Measurements from ENCODE around the gene DESI2.

DESI2 gene

DNA sequence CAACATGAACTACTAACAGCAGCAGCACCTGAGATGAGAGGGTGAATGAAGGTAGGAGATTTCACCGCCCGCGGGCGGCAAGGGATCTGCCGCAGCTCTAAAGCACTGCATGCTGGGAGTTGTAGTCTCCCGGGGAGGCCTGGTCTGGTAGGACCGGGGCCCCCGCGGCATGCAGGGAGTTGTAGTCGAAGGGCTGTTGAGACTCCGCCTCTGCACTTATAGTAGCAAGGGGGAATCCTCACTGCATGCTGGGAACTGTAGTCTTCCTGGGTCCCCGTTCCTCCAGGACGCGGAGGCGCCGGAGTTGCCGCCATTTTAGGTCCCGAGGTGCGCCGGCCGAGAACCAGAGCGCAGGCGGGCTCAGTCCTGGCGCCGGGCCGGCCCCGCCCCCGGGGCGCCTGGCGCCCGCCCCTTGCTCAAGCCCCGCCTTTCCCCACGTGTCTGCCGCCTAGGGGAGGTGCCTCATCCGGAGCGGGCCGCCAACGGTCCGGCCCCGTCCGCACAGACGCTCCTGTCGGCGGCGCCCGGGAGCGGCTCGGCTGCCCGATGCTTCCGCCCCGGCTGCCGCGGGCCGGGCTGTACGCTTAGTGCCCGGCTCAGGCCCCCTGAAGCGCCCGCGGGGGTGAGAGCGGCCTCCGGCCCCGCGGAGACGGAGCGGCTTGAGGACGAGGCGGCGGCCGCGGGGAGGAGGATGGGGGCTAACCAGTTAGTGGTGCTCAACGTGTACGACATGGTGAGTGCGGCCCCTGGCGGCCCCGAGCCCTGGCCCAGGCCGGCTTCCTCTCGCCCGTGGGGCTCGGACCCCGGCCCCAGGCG lies at the start of gene DESI2:
TSS of gene DESI2 (plus strand) at position 504 of the 816 bp plus-strand sequence. CDS start at position 692, 188 bp downstream.
- no peak for FAIRE-seq

DNA sequence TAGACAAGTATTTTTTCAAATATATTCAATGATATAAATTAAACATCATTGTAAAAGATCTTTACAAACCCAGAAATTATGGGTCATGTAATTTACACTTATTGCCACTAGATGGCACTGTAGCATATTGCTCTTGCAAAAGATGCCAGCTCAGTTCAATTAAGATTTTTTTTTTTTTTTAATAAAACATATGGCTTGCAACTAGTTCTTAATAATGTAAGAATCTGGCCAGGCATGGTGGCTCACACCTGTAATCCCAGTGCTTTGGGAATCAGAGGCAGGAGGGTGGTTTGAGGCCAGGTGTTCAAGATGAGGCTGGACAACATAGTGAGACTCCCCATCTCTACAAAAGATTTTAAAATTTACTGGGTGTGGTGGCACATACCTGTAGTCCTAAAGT lies 49.4 kb upstream of the DESI2 start:
- peak; percentile 31 for FAIRE-seq

DNA sequence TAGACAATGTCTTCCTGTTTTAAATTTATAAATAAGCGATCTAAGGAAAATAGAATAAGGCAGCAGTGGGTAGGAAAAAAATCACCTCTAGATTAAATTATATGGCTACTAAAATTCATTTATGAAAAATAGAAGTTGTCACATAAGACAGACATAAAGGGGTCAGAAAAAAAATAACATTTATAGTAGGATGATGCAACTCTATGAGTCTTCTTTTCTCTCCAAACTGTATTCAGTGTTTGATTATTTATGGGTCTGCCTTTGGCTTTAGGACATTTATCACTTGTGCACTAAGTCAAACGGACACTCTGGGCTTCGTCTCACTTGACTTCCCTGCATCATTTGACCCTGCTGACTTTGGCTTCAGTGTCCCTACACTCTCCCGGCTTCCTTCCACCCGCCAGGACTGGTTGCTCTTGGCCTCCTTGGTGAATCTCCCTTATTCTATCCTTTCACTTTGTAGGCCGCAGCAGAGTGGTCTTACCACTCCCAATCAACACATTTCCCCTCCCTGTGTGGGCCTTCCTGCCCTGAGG lies 47.0 kb upstream of the DESI2 start:
- no peak for FAIRE-seq

DNA sequence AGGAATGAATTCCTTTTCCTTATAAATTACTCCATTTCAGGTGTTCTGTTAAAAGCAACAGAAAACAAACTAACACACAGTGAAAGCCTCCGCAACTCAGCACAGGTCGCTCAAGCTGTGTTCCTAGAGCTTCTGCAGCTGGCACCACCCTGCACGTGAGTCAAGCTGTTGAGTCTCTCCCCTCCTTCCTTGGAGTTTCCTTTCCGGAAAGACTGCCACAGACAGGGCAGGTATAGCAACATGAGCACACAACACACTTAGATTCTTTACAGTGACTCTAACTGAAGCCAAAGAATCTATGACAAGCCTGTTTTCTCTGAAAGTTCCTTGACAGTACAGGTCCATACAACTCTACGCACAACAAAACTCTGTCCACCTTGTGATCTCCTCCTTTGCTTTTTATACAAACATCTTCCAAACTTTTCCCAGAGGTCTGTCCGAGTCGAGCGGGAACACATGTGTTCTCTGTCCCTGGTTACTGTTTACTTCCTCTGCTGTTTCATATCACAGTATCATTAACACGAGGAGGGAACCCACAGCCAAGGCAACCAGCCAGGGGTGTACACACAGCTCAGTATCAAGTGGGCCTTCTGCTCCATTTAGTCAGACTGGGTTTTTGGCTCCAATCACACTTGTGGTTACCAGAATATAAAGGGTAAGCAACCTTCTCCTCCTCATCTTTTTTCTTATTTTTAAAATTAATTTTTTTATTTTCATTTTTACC lies 38.7 kb upstream of the DESI2 start:
- FAIRE-seq = no peak

DNA sequence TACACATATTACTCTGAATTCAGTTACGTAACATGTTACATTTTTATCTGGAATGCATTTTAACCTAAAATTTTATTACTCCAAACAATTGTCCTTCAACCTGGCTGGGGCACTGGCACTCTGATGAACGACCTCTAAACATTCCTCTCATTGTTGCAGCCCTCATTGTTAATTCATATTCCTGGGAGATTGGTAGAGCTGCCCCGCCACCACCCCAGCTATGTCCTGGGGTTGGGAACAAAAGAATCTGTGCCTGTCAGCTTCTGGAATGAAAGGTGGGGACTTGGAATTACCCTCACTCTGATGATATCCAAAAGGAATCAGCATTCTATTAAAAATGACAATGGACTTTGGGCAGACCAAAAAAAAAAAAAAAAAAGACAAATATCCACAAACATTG lies 38.0 kb upstream of the DESI2 start:
- no peak for FAIRE-seq

DNA sequence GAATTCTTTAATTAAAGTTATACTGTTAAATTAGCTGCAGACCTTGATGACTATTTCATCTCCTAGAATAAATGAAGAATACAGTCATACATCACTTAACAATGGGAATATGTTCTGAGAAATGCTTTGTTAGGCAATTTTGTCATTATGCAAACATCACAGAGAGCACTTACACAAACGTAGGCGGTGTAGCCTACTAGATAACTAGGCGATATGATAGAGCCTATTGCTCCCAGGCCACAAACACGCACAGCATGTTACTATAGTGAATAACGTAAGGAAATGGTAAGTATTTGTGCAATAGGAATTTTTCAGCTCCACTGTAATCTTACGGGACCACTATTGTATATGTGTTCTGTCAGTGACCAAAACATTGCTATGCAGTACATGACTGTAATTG lies 37.6 kb upstream of the DESI2 start:
- FAIRE-seq = no peak

DNA sequence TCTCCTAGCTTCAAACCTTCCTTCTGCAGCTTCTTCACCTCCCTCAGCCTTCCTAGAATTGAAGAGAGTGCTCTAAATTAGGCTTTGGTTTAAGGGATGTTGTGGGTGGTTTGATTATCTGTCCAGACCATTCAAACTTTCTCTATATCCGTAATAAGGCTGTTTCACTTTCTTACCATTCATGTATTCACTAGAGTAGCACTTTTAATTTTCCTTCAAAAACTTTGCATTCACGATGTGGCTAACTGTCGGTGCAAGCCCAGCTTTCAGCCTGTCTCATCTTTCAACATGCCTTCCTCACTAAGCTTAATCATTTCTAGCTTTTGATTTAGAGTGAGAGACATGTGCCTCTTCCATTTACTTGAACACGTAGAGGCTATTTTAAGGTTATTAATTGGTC lies 26.2 kb upstream of the DESI2 start:
- FAIRE-seq = no peak

DNA sequence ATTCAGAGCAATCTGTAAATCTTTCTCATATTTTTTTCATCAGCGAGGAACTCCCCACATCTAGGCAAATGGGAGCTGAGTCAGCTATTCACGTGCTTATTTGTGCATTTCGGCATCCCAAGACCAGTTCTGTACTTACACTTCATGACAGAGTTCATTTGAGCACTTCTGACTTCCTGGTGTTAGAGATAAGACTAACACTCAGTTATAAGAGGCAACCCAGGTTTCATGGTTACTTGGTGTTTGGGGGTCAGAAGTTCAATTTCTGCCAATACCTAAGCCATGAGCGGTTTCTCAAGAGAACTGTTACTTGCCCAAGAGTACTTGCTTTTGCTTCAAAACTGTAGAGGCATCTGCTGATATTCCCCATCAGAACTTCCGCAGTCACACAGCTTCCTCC lies 24.1 kb upstream of the DESI2 start:
- FAIRE-seq = no peak

DNA sequence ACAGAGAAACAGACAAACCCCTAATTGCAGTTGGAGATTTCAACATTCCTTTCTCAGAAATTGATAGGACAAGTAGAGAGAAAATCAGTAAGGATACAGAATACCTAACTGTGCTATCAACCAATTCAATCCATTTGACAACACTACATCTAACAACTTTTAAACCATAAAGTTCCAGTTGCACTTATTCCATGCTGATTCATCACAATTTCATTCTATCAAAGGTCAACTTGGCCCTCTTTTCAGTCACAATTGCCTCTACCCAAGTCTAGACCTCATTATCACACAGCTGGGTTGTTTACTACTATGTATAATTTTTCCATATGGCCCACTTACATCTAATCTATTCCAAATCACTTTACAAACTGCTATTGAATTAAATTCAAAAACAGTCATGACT lies 19.8 kb upstream of the DESI2 start:
- FAIRE-seq = no peak

DNA sequence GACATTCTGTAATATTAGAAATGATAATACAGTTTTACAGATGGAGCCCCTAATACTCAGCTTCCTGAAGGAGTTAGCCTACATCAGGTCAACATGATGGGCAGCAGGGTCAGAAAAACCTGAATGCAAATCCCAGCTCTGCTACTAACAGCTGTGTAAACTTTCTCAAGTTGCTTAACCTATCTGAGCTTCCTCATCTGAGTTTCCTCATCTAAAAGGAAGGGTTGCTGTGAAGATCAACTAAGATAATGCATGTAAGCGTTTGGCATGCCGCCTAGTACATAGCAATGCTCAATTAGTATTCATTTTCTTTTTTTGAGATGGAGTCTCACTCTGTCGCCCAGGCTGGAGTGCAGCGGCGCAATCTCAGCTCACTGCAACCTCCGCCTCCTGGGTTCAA lies 18.4 kb upstream of the DESI2 start:
- no peak for FAIRE-seq

DNA sequence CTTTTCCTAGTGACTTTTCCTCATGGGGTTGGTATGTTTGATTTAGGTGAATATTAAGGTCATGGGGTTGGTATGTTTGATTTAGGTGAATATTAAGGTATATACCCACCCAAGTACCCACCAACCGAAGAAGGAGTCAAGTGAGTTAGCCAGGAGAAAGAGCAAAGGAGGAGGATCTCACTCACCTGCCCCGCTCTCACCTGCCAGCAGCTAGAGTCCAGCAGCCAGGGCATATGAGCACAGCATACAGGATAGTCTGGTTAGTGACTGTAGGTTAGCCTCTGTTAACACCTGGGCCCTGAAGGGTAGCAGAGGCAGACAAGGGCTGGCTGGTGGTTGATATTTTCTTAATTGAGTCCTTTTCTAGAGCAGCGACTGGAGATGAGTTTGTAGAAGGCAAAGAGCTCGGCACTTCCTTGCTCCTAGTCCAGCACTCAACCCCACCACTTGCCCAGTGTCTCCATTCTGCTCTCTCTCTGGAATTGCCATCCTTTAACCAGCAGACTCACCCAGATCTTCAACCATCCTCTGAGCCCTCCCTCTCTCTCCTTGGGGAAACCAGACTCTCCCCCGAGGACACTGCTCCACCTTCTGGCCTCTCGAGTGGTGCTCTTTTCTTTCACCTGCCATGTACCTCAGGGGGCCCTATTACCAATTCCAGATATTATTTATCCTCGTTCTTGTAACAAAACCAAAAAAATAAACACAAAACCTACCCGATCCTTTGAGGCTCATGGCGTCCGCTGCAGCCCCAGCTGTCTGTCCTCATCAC lies 16.3 kb upstream of the DESI2 start:
- FAIRE-seq = no peak

DNA sequence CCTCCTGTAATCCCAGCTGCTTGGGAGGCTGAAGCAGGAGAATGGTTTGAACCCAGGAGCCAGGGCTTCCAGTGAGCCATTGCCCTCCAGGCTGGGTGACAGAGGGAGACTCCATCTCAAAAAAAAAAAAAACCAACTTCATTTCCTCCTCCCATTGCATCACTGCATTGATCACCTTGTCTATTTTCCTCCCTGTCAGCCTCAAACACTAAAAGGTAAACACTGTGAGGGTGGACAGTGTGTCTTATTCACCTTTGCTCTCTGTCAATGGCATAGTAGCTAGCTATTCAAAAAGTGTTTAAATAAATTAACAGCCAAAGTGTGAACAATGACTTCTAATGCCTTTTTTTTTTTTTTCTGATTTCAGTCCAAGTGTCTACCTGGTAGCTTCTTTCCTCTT lies 13.4 kb upstream of the DESI2 start:
- no peak for FAIRE-seq

DNA sequence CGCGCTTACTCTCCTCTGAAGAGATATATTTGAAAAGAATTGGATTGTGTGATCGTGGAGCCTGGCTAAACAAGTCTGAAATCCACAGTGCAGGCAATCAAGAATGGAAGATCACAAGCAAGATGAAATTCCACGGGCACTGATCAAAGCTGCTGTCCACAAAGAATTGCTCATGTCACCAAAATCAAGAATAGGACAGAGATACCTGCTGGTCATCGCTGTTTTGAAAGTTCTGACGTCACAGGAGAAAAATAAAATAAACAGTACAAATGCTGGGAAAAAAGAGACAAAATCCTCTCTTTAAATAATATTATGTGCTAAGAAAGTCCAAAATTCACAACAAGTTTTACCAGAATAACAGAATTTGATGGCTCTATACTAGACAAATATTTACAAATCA lies 12.0 kb upstream of the DESI2 start:
- no peak for FAIRE-seq

DNA sequence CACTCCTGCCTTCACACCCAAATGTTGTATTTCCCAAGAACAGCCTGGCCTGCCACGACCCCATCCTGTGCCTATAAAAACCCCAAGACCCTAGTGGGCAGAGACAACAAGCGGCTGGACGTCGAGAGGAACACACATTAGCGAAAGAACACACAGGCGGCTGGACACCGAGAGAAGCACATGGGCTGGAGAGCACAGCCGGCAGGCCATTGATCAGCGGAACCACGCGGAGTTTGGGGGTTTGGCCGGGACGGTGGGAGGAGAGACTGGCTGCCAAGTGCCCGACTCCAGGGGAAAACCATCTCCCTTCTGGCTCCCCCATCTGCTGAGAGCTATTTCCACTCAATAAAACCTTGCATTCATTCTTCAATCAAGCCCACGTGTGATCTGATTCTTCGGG lies 10.4 kb upstream of the DESI2 start:
- FAIRE-seq = no peak

DNA sequence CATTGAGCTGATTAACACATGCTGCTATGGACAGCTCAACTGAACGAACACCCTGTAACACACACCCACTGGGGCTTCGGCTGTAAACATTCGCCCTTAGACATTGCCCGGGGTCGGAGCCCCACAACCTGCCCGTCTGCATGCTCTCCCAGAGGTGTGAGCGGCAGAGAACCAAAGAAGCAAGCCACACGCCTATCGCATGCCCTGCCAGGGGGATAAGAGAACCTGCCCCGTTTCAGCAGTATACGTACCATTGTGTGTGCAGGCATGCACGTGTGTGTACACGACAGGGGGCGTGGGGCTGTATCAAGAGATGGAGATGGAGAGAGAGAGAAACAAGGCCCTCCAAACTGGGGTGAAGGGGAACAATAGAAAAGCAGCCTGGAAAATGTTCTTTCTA lies 9.9 kb upstream of the DESI2 start:
- no peak for FAIRE-seq

DNA sequence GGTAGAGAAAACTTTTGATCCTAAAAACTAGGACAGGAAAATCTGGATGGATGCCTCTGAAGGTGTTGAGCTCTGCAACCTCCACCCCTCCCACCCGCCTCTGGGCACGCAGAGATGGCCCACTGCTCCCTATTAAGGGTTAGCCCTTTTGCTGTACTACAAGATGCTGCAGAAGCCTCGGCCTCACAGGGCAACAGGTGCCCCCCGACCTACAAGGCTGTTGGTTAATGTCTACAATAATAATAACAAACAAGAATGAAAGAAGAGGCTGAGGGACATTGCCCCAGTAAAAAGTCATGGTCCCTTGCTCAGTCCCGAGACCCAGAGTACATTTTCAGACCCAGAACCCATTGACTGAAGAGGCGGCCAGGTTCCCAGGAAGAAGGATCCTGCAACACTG lies 7.5 kb upstream of the DESI2 start:
- no peak for FAIRE-seq

DNA sequence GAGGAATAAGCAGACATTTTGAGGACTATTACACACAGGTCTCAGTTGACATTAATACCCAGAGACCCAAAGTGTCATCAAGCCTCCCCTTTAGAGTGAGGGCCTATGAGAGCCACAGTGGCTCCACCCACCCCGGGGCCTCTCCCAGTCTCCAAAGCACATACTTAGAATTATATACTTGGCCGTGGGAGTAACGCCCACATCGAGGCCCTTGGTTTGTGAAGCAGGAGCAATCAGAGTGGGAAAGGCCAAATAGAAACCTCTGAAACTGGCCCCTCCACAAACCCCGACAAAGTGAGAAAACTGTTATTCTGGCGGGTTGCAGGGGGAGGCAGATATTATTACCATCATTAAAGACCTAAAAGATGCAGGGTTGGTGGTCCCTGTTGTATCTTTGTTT lies 7.0 kb upstream of the DESI2 start:
- no peak for FAIRE-seq

DNA sequence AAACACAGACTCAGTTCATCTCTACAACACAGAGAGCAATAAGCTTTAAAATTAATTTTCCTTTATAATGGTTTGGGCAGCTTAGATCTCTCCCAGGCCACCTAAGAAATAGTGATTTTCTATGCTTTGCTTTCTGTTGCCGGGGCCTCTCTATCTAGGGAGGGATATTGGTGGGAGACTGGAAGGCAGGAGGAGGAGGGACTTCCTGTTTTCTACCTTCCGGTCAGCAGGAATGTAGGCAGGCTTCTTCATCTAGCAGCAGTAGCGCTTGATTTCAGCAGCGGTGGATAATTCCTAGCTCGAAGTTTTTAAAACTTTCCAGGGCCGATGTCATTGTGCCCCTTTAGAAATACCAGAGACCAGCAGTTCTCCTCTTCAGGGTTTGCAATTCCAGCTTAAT lies 5.1 kb upstream of the DESI2 start:
- FAIRE-seq = no peak

DNA sequence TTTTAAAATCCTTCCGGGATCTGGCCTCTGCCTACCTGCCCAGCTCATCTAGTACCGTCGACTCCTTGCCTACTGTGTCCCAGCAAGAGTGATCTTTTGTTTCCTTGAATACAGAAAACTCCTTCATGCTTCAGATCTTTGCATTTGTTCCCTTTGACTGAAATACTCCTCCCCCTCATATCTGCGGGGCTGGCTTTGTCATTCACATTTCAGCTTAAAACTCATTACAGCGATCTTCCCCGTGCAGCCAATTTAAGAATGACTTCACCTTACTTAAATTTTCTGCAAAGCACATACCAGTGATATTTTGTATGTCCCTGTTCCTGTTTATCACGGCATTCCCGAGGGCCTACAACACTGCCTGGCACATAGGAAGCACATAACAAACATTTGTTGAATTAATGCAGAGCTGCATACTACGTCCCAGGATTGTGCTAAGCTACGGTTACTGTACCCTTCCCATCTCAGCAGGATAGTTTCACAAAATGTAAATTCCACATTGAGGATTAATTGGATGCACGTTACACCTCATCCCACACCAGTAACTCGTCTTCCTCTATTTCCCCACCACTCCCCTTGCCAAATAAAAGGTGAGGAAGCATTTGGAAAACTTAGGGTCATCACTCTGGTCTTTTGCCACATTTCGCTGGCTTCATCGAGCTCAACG lies 837 bp upstream of the DESI2 start:
- FAIRE-seq = no peak

DNA sequence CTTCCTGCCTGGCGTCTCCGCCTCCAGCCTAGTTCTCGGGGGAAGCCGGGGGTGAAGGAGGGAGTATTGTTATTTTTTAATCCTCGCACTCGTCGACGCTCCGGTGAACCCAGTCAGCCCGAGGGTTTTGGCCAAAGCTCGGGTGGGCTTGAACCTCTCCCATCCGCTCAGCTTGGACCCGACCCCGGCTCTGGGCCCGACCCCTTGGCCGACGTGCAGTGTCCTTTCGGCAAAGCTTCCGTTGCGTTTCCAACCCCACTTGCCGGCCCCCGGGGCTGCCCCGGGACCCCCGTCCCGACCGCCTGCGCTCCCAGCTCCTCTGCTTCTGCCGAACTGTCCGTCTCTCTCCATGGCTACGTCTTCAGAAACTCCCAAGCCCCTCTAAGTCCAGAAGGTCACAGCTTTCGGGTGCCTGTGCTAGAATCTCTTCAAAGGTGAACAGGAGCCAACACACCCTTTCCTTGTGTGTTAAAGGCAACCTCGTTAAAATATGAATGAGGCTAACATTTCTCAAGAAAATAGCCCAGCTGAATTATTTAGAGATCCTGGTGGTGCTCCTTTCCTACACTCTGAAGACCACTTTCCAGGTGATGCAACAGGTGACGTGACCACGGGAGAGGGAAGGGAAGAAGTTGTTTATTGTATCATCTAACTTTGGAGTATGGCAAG lies 647 bp downstream of the DESI2 start:
- no peak for FAIRE-seq

DNA sequence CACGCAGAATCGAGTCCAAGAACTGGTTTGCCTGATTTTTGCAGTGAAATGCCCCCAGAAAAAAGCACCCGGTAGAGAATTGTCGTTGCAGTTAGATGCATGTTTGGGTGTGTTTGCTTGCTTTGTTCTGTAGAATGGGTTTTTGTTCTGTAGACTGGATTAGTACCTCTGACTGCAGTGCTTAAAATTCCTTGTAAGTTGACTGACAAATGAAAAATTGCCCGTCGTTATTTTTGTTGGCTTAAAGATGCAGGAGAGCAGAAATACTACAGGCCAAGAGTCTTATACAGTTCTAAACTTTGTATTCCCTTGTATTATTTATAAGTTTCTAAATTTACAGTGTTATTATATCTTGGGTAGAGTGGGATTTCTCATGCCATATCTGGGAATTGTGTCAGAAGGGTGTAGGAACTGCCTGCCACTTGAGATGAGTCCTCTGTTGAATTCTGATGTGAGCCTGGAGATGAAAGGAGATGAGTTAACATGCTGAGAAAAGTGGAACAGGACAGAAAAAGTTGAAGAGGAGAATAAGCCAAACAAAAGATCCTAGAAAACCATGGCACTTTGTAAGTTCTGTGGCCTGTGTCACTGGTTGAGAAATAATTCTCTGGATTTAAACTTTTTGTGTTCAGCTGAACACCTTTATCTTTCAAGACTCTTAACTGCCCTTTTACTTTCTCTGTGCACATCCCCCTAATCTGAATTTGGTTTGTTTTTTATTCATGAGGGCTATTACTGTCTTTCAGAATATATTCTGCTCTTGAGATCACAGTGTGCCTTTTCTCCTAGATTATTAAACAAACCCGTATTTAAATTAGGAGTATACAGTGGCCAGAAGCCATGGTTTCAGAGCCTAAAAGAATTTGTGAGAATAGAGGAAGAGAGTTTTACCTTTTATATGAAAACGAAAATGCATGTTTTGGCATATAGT lies 1.4 kb downstream of the DESI2 start:
- FAIRE-seq = no peak
